ENCODE data around the gene ITPR1. TPM values are rescaled to one million over a fixed set of nuclear protein-coding genes. Genes with fewer than 3 reads are reported as not detected.

Gene ITPR1
- total RNA-seq, 4 donors from 2014 or later: 14.7 to 45.1 (median 21.0) TPM

- no peak for TF ChIP-seq EP300 (IDR thresholded peaks at IDR 0.05)
- TF ChIP-seq, protein P1, sequence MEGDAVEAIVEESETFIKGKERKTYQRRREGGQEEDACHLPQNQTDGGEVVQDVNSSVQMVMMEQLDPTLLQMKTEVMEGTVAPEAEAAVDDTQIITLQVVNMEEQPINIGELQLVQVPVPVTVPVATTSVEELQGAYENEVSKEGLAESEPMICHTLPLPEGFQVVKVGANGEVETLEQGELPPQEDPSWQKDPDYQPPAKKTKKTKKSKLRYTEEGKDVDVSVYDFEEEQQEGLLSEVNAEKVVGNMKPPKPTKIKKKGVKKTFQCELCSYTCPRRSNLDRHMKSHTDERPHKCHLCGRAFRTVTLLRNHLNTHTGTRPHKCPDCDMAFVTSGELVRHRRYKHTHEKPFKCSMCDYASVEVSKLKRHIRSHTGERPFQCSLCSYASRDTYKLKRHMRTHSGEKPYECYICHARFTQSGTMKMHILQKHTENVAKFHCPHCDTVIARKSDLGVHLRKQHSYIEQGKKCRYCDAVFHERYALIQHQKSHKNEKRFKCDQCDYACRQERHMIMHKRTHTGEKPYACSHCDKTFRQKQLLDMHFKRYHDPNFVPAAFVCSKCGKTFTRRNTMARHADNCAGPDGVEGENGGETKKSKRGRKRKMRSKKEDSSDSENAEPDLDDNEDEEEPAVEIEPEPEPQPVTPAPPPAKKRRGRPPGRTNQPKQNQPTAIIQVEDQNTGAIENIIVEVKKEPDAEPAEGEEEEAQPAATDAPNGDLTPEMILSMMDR (IDR thresholded peaks at IDR 0.05): no peak
- TF ChIP-seq POLR2AphosphoS5 (IDR thresholded peaks at IDR 0.05): no peak
- no peak for TF ChIP-seq POLR2A (IDR thresholded peaks at IDR 0.05)
- Histone ChIP-seq H3K4me1 (no peaks in the 10 kb centered on the region), H3K36me3 (no peaks in the 10 kb centered on the region), H3K9me3 (no peaks in the 10 kb centered on the region), H3K4me3 (no peak overlapping the region), H3K27ac (no peak overlapping the region), H3K27me3 (no peaks in the 10 kb centered on the region)
- DNase-seq (ENCODE audit: low spot score in 2 of 2): no peak
- WGBS: 91% methylated on average over 7 of the region's 7 CpGs
Measured at GRCh38 chr3:4529876-4530588, 36.9 kb downstream of the ITPR1 start.

DNA sequence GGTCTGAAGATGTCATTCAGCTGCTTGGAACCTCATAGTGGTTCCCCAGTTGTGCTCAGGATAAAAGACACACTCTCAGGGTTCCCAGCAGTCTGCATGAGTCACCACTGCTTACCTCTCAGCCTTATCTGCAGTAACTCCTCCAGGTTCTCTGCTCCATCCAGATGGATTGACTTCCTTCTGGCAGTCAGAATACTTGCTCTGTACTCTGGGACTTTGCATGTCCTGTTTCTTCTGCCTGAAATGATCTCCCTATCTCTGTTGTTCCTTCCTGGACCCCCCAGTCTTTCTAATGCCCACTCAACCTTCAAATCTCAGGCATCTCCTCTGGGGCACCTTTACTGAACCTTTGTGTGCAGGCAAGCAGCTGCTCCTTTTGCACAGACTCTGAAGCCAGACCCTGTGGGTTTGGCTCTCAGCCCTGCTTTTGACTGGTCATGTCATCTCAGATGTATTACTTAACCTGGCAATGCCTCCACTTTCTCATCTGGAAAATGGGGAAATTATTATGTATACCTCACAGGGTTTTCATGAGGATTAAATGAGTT lies 38.4 kb downstream of the ITPR1 start:
- TF ChIP-seq POLR2A (IDR thresholded peaks at IDR 0.05): no peak
- no peak for TF ChIP-seq EP300 (IDR thresholded peaks at IDR 0.05)
- no peak for TF ChIP-seq POLR2AphosphoS5 (IDR thresholded peaks at IDR 0.05)
- TF ChIP-seq, protein P1 (IDR thresholded peaks at IDR 0.05): no peak
- H3K27ac ChIP-seq: no peak overlapping the region

GRCh38 chr3:4532535-4533112 lies 39.5 kb downstream of the ITPR1 start:
- no peak overlapping the region for H3K4me3 ChIP-seq
- WGBS: 69% methylated on average over 11 of the region's 11 CpGs
- H3K4me1 ChIP-seq: no peaks in the 10 kb centered on the region

More for the DNA sequence above, 38.4 kb downstream of the ITPR1 start:
- Histone ChIP-seq H3K36me3 (no peaks in the 10 kb centered on the region), H3K9me3 (no peaks in the 10 kb centered on the region), H3K4me1 (no peaks in the 10 kb centered on the region), H3K4me3 (no peak overlapping the region), H3K27me3 (no peaks in the 10 kb centered on the region)
- DNase-seq (ENCODE audit: low spot score in 2 of 2): no peak

DNA sequence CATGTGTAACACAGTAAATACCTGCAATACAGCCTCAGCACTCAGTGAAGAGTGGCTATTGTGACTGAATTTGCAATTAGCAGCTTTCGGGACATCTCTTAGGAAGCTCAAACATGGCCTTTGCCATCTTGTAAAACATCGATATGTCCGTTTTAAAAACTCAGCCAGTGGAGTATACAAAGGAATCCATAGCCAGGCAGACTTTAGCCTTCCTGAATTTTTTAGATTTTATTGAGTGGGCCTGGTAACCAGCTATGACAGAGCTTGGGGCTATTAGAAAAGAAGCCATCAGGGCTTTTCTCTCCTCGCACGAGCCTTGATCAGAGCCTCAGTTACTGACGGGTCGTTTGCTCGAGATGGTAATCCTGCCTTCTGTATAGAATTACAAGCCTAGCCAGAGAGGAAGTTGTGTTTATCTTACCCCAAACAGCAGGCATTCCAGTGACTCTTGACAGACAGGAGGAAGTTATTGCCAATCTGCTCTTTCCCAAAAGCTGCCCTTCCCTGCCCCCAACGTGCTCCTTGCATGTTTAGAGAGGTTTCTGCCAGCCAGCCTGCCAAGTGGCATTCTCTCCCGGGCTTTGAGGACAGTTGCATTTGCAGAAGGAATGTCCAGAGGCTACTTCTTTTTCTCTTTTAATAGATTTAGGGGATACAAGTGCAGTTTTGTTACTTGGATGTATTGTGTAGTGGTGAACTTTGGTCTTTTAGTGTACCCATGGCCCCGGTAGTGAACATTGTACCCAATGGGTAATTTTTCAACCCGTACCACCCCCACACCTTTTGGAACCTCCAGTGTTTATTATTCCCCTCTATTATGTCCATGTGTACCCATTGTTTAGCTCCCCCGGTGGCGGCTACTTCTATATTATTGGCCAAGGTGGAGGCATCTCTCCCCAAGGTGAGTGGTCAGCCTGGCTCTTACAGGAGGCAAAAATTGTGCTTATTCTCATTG lies 40.6 kb downstream of the ITPR1 start:
- no peaks in the 10 kb centered on the region for H3K27me3 ChIP-seq
- no peak overlapping the region for H3K27ac ChIP-seq
- no peaks in the 10 kb centered on the region for H3K36me3 ChIP-seq
- no peaks in the 10 kb centered on the region for H3K4me1 ChIP-seq
- no peak overlapping the region for H3K4me3 ChIP-seq
- H3K9me3 ChIP-seq: no peaks in the 10 kb centered on the region
- DNase-seq (ENCODE audit: low spot score in 2 of 2): no peak
- 46% methylated on average over 14 of the region's 14 CpGs for WGBS
- no peak for TF ChIP-seq EP300 (IDR thresholded peaks at IDR 0.05)
- TF ChIP-seq, protein P1 (IDR thresholded peaks at IDR 0.05): no peak
- no peak for TF ChIP-seq POLR2A (IDR thresholded peaks at IDR 0.05)
- no peak for TF ChIP-seq POLR2AphosphoS5 (IDR thresholded peaks at IDR 0.05)

More at GRCh38 chr3:4532535-4533112, 39.5 kb downstream of the ITPR1 start:
- Histone ChIP-seq H3K36me3 (no peaks in the 10 kb centered on the region), H3K9me3 (no peaks in the 10 kb centered on the region), H3K27me3 (no peaks in the 10 kb centered on the region), H3K27ac (no peak overlapping the region)
- TF ChIP-seq EP300 (IDR thresholded peaks at IDR 0.05) (no peak), POLR2A (IDR thresholded peaks at IDR 0.05) (no peak), POLR2AphosphoS5 (IDR thresholded peaks at IDR 0.05) (no peak)
- TF ChIP-seq, protein P1 (IDR thresholded peaks at IDR 0.05): no peak
- no peak for DNase-seq (ENCODE audit: low spot score in 2 of 2)
